Umbilical cord (tissue), 2 donors: Measurements from ENCODE around the gene TMEM171. TPM values are rescaled to one million over a fixed set of nuclear protein-coding genes. Genes with fewer than 3 reads are reported as not detected.

ENCODE experiments used
- DNase-seq: peaks from one replicate; pipeline ENCODE4 v3.0.0-alpha.2; 2015; ENCODE audit warnings: low spot score
- total RNA-seq: library from RNA; depleted of rRNA; stranded (reverse); fragments of >200 nt; gene quantifications from one replicate; pipeline ENCODE4 v1.2.3, GENCODE V29; 2014; ENCODE audit warnings: low replicate concordance; ENCODE audit not compliant: insufficient read depth

TMEM171 gene
- total RNA-seq, 1 donor from 2014 or later, result 1.7 TPM

- no peak for DNase-seq
These were observed 771 bp upstream of the TMEM171 start for GRCh38 chr5:73119451-73120157.

- DNase-seq, result no peak
These were observed 716 bp downstream of the TMEM171 start for GRCh38 chr5:73121119-73121463.

- DNase-seq, result no peak
These were observed 2.8 kb downstream of the TMEM171 start for GRCh38 chr5:73122875-73123810.

- DNase-seq, result no peak
These were observed 4.9 kb downstream of the TMEM171 start for GRCh38 chr5:73125289-73125688.

GRCh38 chr5:73126381-73126780, 6.0 kb downstream of the TMEM171 start:
- DNase-seq, result no peak

- DNase-seq, result no peak
These were observed 6.6 kb downstream of the TMEM171 start for GRCh38 chr5:73126957-73127356.

GRCh38 chr5:73129143-73129542, 8.8 kb downstream of the TMEM171 start:
- DNase-seq, result no peak

GRCh38 chr5:73130811-73131210, 10.4 kb downstream of the TMEM171 start:
- DNase-seq, result no peak

- no peak for DNase-seq
These were observed 11.5 kb downstream of the TMEM171 start for GRCh38 chr5:73131711-73132425.

GRCh38 chr5:73132759-73133158, 12.4 kb downstream of the TMEM171 start:
- DNase-seq, result no peak

- no peak for DNase-seq
These were observed 14.6 kb downstream of the TMEM171 start for GRCh38 chr5:73135021-73135420.

GRCh38 chr5:73135429-73136054, 15.2 kb downstream of the TMEM171 start:
- no peak for DNase-seq

- DNase-seq, result peak; percentile 29
These were observed 15.7 kb downstream of the TMEM171 start for GRCh38 chr5:73136055-73136562.

- no peak for DNase-seq
These were observed 17.5 kb downstream of the TMEM171 start for GRCh38 chr5:73137563-73138530.

- no peak for DNase-seq
These were observed 19.1 kb downstream of the TMEM171 start for GRCh38 chr5:73139485-73139884.

- no peak for DNase-seq
These were observed 20.4 kb downstream of the TMEM171 start for GRCh38 chr5:73140801-73141200.

- no peak for DNase-seq
These were observed 21.7 kb downstream of the TMEM171 start for GRCh38 chr5:73142035-73142434.

GRCh38 chr5:73143716-73144115, 23.3 kb downstream of the TMEM171 start:
- no peak for DNase-seq

- no peak for DNase-seq
These were observed 29.2 kb downstream of the TMEM171 start for GRCh38 chr5:73149540-73149939.

GRCh38 chr5:73150876-73151275, 30.5 kb downstream of the TMEM171 start:
- no peak for DNase-seq
